ENCODE results near the gene ZEB1.
"Not testable (repeated sequence)": the region's sequence is repeated elsewhere in the genome, so short reads cannot be mapped to it uniquely, and the experiment has no call there.

DNA sequence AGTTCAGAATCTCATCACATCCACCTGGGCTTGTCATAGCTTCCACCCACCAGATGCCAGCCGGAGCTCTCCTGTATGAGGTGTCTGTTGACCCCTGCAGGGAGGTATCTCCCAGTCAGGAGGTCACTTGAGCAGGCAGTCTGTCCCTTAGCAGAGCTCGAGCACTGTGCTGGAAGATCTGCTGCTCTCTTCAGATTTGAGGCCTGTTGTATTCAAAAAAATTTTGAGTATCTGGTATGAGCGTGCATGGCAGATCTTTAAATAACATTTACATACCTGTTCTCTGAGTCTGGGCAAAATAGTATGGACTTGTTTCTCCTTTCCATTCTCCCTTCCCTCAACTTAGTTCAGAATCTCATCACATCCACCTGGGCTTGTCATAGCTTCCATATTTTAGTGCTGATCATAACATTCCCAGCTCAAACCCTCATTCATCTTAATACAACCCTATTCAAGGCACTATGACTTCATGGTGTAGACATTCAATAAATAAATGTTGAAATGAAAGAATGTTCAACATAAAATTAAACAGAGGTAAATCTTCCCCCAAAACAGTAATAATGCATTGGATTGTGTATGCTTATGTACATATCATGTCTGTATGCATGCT, 249.3 kb downstream of the ZEB1 start:
- TF ChIP-seq, protein P1, sequence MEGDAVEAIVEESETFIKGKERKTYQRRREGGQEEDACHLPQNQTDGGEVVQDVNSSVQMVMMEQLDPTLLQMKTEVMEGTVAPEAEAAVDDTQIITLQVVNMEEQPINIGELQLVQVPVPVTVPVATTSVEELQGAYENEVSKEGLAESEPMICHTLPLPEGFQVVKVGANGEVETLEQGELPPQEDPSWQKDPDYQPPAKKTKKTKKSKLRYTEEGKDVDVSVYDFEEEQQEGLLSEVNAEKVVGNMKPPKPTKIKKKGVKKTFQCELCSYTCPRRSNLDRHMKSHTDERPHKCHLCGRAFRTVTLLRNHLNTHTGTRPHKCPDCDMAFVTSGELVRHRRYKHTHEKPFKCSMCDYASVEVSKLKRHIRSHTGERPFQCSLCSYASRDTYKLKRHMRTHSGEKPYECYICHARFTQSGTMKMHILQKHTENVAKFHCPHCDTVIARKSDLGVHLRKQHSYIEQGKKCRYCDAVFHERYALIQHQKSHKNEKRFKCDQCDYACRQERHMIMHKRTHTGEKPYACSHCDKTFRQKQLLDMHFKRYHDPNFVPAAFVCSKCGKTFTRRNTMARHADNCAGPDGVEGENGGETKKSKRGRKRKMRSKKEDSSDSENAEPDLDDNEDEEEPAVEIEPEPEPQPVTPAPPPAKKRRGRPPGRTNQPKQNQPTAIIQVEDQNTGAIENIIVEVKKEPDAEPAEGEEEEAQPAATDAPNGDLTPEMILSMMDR (tag by site-specific recombination; IDR thresholded peaks at IDR 0.05): not testable (repeated sequence)
- TF ChIP-seq, protein P2, sequence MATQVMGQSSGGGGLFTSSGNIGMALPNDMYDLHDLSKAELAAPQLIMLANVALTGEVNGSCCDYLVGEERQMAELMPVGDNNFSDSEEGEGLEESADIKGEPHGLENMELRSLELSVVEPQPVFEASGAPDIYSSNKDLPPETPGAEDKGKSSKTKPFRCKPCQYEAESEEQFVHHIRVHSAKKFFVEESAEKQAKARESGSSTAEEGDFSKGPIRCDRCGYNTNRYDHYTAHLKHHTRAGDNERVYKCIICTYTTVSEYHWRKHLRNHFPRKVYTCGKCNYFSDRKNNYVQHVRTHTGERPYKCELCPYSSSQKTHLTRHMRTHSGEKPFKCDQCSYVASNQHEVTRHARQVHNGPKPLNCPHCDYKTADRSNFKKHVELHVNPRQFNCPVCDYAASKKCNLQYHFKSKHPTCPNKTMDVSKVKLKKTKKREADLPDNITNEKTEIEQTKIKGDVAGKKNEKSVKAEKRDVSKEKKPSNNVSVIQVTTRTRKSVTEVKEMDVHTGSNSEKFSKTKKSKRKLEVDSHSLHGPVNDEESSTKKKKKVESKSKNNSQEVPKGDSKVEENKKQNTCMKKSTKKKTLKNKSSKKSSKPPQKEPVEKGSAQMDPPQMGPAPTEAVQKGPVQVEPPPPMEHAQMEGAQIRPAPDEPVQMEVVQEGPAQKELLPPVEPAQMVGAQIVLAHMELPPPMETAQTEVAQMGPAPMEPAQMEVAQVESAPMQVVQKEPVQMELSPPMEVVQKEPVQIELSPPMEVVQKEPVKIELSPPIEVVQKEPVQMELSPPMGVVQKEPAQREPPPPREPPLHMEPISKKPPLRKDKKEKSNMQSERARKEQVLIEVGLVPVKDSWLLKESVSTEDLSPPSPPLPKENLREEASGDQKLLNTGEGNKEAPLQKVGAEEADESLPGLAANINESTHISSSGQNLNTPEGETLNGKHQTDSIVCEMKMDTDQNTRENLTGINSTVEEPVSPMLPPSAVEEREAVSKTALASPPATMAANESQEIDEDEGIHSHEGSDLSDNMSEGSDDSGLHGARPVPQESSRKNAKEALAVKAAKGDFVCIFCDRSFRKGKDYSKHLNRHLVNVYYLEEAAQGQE (tag by site-specific recombination; IDR thresholded peaks at IDR 0.05): not testable (repeated sequence)

All from HEK293 (cell line).